GM23338 (cell line): ENCODE results near the gene MAP7D1. TPM values are rescaled to one million over a fixed set of nuclear protein-coding genes. Genes with fewer than 3 reads are reported as not detected.

Experiments used
- ATAC-seq: fragments of 200-7000 bp; cut with Tn5 transposase; 3 replicates; pipeline ENCODE4 v1.9.1; 2020
- DNase-seq: peaks from one replicate; pipeline ENCODE4 v3.0.0-alpha.2; 2015; ENCODE audit warnings: low spot score
- H2AFZ ChIP-seq: fragments of 200-600 bp; sonication (generic); 2 replicates; pipeline ENCODE4 v1.8.0; 2016; ENCODE audit warnings: antibody characterized with exemption, mild to moderate bottlenecking, moderate library complexity
- H3F3A ChIP-seq: fragments of 200-600 bp; sonication (generic); replicated peaks from 2 replicates; pipeline ENCODE4 v1.8.0; 2017; ENCODE audit warnings: antibody characterized with exemption, mixed run types, low read depth
- H3K27ac ChIP-seq: fragments of 200-600 bp; sonication (generic); 2 replicates; pipeline ENCODE4 v1.6.1; 2016; ENCODE audit warnings: low read depth
- H3K27me3 ChIP-seq: fragments of 200-600 bp; sonication (generic); 2 replicates; pipeline ENCODE4 v1.8.0; 2016; ENCODE audit warnings: mild to moderate bottlenecking, mixed run types, moderate library complexity; ENCODE audit not compliant: insufficient read depth
- H3K36me3 ChIP-seq: fragments of 200-600 bp; sonication (generic); 2 replicates; pipeline ENCODE4 v1.8.0; 2016; ENCODE audit warnings: mild to moderate bottlenecking; ENCODE audit not compliant: insufficient read depth
- H3K4me1 ChIP-seq: fragments of 200-600 bp; sonication (generic); 2 replicates; pipeline ENCODE4 v1.8.0; 2016; ENCODE audit warnings: mild to moderate bottlenecking, moderate library complexity; ENCODE audit not compliant: insufficient read depth
- H3K4me2 ChIP-seq: fragments of 200-600 bp; sonication (generic); 2 replicates; pipeline ENCODE4 v1.7.1; 2017; ENCODE audit warnings: mixed run types
- H3K4me3 ChIP-seq: fragments of 200-600 bp; sonication (generic); 2 replicates; pipeline ENCODE4 v1.6.1; 2016; ENCODE audit warnings: mixed run types
- H3K79me2 ChIP-seq: fragments of 200-600 bp; sonication (generic); replicated peaks from 2 replicates; pipeline ENCODE4 v1.8.0; 2017; ENCODE audit warnings: mild to moderate bottlenecking; ENCODE audit not compliant: insufficient read depth
- H3K9me2 ChIP-seq: fragments of 200-600 bp; sonication (generic); 2 replicates; pipeline ENCODE4 v1.8.0; 2017; ENCODE audit not compliant: insufficient read depth
- H4K20me1 ChIP-seq: fragments of 200-600 bp; sonication (generic); replicated peaks from 2 replicates; pipeline ENCODE4 v1.8.0; 2017; ENCODE audit warnings: mild to moderate bottlenecking; ENCODE audit not compliant: insufficient read depth
- H3K27ac Mint-ChIP-seq: 2 replicates; pipeline ENCODE4 v1.8.0; 2020; ENCODE audit warnings: inconsistent platforms, mild to moderate bottlenecking, moderate library complexity, mixed read lengths
- H3K27me3 Mint-ChIP-seq: 3 replicates; pipeline ENCODE4 v1.8.0; 2022; ENCODE audit warnings: low read depth, mild to moderate bottlenecking, moderate library complexity, mixed read lengths, inconsistent platforms; ENCODE audit not compliant: insufficient read depth, poor library complexity
- H3K36me3 Mint-ChIP-seq: 3 replicates; pipeline ENCODE4 v1.8.0; 2021; ENCODE audit warnings: low read depth, mild to moderate bottlenecking, inconsistent platforms, moderate library complexity, mixed read lengths
- H3K4me1 Mint-ChIP-seq: 3 replicates; pipeline ENCODE4 v1.8.0; 2020; ENCODE audit warnings: mild to moderate bottlenecking, inconsistent platforms, mixed read lengths
- H3K4me3 Mint-ChIP-seq: 3 replicates; pipeline ENCODE4 v1.8.0; 2021; ENCODE audit warnings: moderate library complexity, mild to moderate bottlenecking, inconsistent platforms, mixed read lengths
- H3K9me3 Mint-ChIP-seq: 3 replicates; pipeline ENCODE4 v1.8.0; 2020; ENCODE audit warnings: moderate library complexity, mild to moderate bottlenecking, inconsistent platforms, mixed read lengths
- polyA plus RNA-seq: library from polyadenylated mRNA; unstranded; fragments of >200 nt; fragmentation: Nextera tagmentation; extraction: Ambion mirVana; gene quantifications from 2 replicates; pipeline ENCODE4 v1.2.1, GENCODE V29; 2016
- total RNA-seq: library from RNA; depleted of rRNA; stranded (reverse); fragments of >200 nt; shearing (Covaris generic); gene quantifications from 2 replicates; pipeline ENCODE4 v1.2.3, GENCODE V29; 2014
- TF ChIP-seq, protein P1 (sequence below): fragments of 250-450 bp; sonication (Bioruptor Pico); IDR thresholded peaks from 2 replicates; pipeline ENCODE4 v1.5.0; 2020; ENCODE audit warnings: mild to moderate bottlenecking, moderate library complexity
- TF ChIP-seq, protein P2 (sequence below), 2 experiments: fragments of 200-600 bp in 1 of 2; sonication (generic) in 1 of 2; conservative IDR thresholded peaks; 2 replicates each; pipeline versions ENCODE4 v1.5.1 to v1.6.1; 2016 to 2017; ENCODE audit warnings: antibody characterized with exemption in 2 of 2, low read depth in 2 of 2, mild to moderate bottlenecking in 2 of 2, moderate library complexity in 1 of 2

The MAP7D1 gene
- total and polyA plus RNA-seq, 2 experiments from 2014 or later, result 13.8 to 59.8 TPM

GRCh38 chr1:36151134-36151844 is 4.7 kb upstream of the MAP7D1 start:
- H3K4me1 Mint-ChIP-seq, result peaks cover 37% of the 10 kb centered on the region

More at GRCh38 chr1:36151134-36151844, 4.7 kb upstream of the MAP7D1 start:
- Histone ChIP-seq H3K79me2 (peaks cover 16% of the 10 kb centered on the region), H4K20me1 (no peaks in the 10 kb centered on the region), H3K27ac (no peak overlapping the region), H3F3A (peaks cover 4% of the 10 kb centered on the region), H2AFZ (no peak overlapping the region), H3K4me1 (peaks cover 32% of the 10 kb centered on the region), H3K9me2 (no peaks in the 10 kb centered on the region), H3K36me3 (no peaks in the 10 kb centered on the region), H3K4me2 (peak overlapping the region; percentile 74), H3K27me3 (peaks cover 57% of the 10 kb centered on the region), H3K4me3 (peak overlapping the region; percentile 47; the same call in 1 of the 2 replicates)
- Mint-ChIP-seq H3K4me3 (peak overlapping the region; percentile 91; the same call in 2 of the 3 replicates), H3K27me3 (peaks cover 49% of the 10 kb centered on the region), H3K9me3 (no peaks in the 10 kb centered on the region; the same call in 1 of the 3 replicates), H3K36me3 (peaks cover 9% of the 10 kb centered on the region; the same call in 2 of the 3 replicates), H3K27ac (no peak overlapping the region)
- peak; percentile 29 for DNase-seq
- no peak for ATAC-seq
- TF ChIP-seq, protein P1, sequence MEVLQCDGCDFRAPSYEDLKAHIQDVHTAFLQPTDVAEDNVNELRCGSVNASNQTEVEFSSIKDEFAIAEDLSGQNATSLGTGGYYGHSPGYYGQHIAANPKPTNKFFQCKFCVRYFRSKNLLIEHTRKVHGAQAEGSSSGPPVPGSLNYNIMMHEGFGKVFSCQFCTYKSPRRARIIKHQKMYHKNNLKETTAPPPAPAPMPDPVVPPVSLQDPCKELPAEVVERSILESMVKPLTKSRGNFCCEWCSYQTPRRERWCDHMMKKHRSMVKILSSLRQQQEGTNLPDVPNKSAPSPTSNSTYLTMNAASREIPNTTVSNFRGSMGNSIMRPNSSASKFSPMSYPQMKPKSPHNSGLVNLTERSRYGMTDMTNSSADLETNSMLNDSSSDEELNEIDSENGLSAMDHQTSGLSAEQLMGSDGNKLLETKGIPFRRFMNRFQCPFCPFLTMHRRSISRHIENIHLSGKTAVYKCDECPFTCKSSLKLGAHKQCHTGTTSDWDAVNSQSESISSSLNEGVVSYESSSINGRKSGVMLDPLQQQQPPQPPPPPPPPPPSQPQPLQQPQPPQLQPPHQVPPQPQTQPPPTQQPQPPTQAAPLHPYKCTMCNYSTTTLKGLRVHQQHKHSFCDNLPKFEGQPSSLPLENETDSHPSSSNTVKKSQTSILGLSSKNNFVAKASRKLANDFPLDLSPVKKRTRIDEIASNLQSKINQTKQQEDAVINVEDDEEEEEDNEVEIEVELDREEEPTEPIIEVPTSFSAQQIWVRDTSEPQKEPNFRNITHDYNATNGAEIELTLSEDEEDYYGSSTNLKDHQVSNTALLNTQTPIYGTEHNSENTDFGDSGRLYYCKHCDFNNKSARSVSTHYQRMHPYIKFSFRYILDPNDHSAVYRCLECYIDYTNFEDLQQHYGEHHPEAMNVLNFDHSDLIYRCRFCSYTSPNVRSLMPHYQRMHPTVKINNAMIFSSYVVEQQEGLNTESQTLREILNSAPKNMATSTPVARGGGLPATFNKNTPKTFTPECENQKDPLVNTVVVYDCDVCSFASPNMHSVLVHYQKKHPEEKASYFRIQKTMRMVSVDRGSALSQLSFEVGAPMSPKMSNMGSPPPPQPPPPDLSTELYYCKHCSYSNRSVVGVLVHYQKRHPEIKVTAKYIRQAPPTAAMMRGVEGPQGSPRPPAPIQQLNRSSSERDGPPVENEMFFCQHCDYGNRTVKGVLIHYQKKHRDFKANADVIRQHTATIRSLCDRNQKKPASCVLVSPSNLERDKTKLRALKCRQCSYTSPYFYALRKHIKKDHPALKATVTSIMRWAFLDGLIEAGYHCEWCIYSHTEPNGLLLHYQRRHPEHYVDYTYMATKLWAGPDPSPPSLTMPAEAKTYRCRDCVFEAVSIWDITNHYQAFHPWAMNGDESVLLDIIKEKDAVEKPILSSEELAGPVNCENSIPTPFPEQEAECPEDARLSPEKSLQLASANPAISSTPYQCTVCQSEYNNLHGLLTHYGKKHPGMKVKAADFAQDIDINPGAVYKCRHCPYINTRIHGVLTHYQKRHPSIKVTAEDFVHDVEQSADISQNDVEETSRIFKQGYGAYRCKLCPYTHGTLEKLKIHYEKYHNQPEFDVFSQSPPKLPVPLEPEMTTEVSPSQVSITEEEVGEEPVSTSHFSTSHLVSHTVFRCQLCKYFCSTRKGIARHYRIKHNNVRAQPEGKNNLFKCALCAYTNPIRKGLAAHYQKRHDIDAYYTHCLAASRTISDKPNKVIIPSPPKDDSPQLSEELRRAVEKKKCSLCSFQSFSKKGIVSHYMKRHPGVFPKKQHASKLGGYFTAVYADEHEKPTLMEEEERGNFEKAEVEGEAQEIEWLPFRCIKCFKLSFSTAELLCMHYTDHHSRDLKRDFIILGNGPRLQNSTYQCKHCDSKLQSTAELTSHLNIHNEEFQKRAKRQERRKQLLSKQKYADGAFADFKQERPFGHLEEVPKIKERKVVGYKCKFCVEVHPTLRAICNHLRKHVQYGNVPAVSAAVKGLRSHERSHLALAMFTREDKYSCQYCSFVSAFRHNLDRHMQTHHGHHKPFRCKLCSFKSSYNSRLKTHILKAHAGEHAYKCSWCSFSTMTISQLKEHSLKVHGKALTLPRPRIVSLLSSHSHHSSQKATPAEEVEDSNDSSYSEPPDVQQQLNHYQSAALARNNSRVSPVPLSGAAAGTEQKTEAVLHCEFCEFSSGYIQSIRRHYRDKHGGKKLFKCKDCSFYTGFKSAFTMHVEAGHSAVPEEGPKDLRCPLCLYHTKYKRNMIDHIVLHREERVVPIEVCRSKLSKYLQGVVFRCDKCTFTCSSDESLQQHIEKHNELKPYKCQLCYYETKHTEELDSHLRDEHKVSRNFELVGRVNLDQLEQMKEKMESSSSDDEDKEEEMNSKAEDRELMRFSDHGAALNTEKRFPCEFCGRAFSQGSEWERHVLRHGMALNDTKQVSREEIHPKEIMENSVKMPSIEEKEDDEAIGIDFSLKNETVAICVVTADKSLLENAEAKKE (CRISPR knock-in tag), result no peak
- TF ChIP-seq, protein P2, sequence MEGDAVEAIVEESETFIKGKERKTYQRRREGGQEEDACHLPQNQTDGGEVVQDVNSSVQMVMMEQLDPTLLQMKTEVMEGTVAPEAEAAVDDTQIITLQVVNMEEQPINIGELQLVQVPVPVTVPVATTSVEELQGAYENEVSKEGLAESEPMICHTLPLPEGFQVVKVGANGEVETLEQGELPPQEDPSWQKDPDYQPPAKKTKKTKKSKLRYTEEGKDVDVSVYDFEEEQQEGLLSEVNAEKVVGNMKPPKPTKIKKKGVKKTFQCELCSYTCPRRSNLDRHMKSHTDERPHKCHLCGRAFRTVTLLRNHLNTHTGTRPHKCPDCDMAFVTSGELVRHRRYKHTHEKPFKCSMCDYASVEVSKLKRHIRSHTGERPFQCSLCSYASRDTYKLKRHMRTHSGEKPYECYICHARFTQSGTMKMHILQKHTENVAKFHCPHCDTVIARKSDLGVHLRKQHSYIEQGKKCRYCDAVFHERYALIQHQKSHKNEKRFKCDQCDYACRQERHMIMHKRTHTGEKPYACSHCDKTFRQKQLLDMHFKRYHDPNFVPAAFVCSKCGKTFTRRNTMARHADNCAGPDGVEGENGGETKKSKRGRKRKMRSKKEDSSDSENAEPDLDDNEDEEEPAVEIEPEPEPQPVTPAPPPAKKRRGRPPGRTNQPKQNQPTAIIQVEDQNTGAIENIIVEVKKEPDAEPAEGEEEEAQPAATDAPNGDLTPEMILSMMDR (conservative IDR thresholded peaks at IDR 0.05; ENCODE audit: low read depth in 2 of 2), result peak in 1 of 2 experiments; percentile 25; a peak in 1 of 4 replicates
